ENCODE results near the gene DEUP1. TPM values are rescaled to one million over a fixed set of nuclear protein-coding genes. Genes with fewer than 3 reads are reported as not detected.
"Not testable (repeated sequence)": the region's sequence is repeated elsewhere in the genome, so short reads cannot be mapped to it uniquely, and the experiment has no call there.

The DEUP1 gene
- polyA plus RNA-seq, 1 donor: not detected

- no peak for DNase-seq
These were observed 28.9 kb downstream of the DEUP1 start for GRCh38 chr11:93359396-93359795.

DNA sequence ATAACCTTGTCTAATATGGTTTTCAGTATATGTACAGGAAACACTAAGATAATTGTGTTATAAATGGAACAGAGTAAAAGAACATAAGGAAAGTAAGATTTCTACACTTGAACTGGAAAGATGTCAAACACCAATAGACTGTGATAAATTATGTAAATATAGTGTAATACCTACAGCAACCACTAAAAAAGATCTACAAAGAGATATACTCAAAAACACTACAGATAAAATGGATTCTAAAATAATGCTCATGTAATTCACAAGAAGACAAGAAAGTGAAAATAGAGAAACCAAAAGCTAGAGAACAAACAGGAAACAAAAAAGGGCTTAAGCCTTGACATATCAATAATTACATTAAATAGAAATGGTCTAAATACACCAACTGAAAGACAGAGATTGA lies 30.9 kb downstream of the DEUP1 start:
- no peak for DNase-seq

GRCh38 chr11:93368022-93368421 lies 37.5 kb downstream of the DEUP1 start:
- no peak for DNase-seq

GRCh38 chr11:93370260-93370659 lies 39.7 kb downstream of the DEUP1 start:
- DNase-seq: no peak

- no peak for DNase-seq
These were observed 59.2 kb downstream of the DEUP1 start for GRCh38 chr11:93389737-93390136.

DNA sequence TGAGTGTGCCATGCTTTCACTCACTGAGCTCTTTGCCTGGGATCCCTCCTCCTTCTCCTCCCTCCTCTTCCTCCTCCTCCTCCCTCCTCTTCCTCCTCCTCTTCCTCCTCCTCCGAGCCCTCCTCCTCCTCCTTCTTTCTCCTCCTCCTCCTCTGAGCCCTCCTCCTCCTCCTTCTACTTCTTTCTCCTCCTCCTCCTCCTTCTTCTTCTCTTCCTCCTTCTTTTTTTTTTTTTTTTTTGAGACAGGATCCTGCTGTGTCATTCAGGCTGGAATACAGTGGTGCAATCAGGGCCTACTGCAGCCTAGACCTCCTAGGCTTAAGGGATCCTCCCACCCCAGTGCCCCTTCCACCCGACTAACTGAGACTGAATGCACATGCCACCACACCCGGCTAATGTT lies 62.3 kb downstream of the DEUP1 start:
- no peak for DNase-seq

- no peak for DNase-seq
These were observed 62.8 kb downstream of the DEUP1 start for GRCh38 chr11:93393386-93393785.

DNA sequence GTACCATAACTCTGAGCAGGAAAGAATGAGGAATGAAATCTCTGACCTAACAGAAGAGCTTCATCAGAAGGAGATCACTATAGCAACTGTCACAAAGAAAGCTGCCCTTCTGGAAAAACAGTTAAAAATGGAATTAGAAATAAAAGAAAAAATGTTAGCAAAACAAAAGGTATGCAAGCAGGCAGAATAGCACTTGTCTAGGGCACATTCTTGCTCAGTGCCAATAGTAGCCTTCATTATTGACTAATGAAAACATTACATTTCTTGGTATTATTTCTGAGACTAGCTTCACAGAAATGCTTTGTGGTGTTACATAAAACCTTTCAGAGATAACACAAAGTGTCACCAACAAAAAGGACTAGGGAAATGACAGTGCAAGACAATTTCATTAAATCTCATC lies 63.9 kb downstream of the DEUP1 start:
- no peak for DNase-seq

- no peak for DNase-seq
These were observed 65.8 kb downstream of the DEUP1 start for GRCh38 chr11:93396316-93396715.

- DNase-seq: no peak
These were observed 73.4 kb downstream of the DEUP1 start for GRCh38 chr11:93403930-93404329.

- DNase-seq: no peak
These were observed 77.3 kb downstream of the DEUP1 start for GRCh38 chr11:93407777-93408401.

DNA sequence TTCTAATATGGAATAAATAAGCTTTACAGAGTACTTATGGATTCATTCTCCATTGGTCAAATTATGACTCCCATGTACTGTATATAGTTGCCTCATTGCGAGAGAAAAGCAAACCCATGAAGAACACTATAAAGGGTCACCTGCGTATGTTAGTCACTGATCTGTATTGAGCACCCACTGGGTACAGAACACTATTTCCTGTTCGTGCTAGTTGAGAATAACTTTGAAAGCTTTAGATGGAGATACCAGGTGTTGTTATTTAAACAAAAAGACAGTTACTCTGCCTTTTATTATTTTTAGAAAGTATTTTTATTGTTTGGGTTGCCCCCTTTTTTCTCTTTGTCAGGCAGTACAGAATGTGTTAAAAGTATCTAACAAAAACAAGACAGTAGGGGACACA lies 79.9 kb downstream of the DEUP1 start:
- DNase-seq: no peak

DNA sequence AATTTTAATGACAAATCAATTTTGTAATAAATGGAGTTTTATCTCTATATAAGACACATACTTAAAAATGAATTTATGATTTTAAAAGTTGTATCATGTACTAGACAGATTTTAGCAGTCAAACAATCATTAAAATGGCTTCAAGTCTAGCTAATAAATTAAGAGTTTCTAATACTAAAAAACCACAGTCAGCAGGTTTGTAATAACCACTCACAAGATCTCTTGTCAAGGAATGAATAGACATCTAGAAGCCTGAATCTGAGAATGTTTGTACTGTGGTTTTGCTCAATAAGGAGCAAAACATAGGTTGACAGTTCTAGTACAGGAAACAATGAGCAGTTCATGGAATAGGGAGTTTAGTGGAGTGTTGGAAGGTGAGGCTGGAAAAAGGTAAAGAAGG lies 81.2 kb downstream of the DEUP1 start:
- DNase-seq: no peak

DNA sequence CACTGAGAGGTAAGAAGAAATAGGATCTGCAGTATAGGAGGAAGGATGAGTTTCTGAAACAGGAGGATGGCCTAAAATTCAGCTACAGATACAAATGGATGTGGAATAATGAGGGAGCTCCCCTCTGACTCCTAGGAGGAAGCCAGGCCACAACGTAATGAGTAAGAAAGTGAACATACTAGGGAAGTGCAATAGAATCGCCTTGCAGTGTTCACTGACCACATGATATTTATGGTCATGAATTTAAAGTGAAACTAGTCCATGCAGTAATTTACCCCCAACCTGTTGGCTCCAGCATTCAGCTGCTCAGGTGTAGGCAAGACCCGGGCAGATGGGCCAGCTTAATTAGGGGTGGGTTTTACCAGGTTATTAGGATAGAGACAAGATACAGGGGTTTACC lies 101.7 kb downstream of the DEUP1 start:
- no peak for DNase-seq

DNA sequence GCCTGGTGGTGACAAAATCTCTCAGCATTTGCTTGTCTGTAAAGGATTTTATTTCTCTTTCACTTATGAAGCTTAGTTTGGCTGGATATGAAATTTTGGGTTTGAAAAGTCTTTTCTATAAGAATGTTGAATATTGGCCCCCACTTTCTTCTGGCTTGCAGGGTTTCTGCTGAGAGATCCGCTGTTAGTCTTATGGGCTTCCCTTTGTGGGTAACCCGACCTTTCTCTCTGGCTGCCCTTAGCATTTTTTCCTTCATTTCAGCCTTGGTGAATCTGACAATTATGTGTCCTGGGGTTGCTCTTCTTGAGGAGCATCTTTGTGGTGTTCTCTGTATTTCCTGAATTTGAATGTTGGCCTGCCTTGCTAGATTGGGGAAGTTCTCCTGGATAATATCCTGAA lies 112.7 kb downstream of the DEUP1 start:
- not testable (repeated sequence) for DNase-seq

GRCh38 chr11:93444617-93445073 lies 114.1 kb downstream of the DEUP1 start:
- no peak for DNase-seq

DNA sequence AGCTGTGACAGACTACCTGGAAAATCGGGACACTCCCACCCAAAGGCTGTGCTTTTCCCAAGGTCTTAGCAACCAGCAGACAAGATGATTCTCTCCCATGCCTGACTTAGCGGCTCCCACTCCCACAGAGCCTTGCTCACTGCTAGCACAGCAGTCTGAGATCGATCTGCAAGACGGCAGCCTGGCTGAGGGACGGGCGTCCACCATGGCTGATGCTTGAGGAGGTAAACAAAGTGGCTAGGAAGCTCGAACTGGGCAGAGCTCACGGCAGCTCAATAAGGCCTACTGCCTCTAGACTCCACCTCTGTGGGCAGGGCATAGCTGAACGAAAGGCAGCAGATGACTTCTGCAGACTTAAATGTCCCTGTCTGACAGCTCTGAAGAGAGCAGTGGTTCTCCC lies 127.7 kb downstream of the DEUP1 start:
- no peak for DNase-seq

DNA sequence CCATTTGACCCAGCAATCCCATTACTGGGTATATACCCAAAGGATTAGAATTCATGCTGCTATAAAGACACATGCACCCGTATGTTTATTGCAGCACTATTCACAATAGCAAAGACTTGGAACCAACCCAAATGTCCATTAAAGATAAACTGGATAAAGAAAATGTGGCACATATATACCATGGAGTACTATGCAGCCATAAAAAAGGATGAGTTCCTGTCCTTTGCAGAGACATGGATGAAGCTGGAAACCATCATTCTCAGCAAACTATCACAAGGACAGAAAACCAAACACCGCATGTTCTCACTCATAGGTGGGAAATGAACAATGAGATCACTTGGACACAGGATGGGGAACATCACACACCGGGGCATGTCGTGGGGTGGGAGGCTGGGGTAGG lies 133.1 kb downstream of the DEUP1 start:
- DNase-seq: not testable (repeated sequence)

DNA sequence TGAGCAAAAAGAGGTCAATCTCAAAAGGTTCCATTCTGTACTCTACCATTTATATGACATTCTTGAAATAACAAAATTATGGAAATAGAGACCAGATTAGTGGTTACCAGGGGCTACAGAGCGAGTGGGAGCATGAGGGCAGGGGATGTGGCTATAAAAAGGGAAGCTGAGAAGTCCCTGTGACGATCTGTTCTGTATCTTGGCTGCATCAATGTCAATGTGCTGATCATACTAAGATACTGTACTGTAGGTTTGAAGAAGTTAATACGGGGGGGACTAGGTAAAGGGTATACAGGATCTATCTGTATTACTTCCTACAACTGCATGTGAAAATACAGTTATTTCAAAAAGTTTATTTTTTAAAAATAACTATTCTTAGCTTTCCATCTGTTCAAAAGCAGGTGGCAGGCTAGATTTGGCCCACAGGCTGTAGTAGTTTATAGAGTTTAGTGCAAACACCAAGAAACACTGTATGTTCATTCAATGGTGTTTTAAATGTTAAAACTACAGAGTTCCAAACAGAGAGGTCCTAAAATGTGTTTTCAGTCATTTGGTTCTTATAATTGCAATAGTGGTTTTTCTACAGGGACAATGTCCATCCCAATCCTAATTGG lies 134.5 kb downstream of the DEUP1 start:
- no peak for DNase-seq

DNA sequence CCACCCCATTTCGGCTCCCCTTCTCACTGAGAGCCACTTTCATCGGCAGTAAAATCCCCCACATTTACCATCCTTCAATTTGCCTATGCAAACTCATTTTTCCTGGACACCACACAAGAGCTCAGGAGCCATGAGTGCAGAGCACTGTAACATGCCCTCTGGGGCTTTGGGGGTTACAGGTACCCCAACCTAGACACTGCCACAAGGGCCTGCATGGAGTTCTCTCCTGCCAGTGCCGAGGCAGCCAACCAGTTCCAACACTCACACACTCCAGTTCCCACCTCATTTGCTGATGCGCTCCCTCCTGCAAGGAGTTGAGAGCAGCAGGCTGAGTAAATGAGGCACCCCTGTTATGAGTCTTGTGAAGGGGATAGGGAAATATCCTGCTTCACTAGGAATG lies 136.5 kb downstream of the DEUP1 start:
- no peak for DNase-seq

- DNase-seq: no peak
These were observed 137.7 kb downstream of the DEUP1 start for GRCh38 chr11:93468290-93468689.

DNA sequence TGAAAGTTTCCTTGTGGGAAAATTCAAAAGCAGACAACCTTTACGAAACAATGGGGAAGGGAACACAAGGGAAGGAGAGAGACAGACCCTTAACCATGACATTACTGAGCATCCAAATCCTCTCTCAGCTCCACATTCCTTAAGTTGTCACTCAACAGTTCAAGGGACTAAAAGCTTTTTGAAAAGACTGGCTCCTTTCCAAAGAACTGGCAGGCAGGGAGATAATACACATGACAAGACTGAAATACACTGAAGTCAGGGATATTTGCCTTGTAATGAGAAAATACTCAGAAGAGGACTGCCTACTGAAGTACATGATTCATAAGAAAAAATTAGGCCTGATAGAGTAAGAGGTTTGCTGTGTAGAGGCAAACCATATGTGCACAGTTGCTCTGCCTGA lies 143.6 kb downstream of the DEUP1 start:
- no peak for DNase-seq

- no peak for DNase-seq
These were observed 146.3 kb downstream of the DEUP1 start for GRCh38 chr11:93476796-93477195.

DNA sequence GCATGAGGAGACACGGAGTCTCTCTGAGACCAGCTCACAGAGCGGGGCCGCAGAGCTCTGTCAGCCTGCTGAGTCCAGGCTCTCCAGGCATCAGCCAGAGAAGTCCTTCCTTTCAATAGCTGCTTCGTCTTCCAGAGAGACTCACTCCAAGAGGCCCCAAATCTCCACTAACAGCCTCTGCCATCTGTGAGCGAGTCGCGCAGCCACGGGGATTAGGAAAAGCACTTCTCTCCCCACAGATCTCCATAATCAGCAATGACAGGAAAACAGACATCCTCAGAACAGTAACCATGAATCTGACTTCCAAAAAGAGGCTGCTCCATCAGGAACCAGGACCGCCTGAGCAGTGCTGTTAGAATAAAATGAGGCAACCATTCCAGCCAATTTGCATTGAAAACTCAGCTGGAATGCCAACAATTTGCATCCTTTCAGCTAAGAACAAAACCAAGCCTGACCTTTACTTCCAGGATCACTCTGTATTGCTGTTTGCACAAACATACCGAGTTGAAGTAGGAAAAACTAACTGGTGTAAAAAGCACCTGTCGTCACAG lies 147.2 kb downstream of the DEUP1 start:
- DNase-seq: no peak
